Urinary bladder (tissue), 4 donors: ENCODE results near the gene CDC42BPB. TPM values are rescaled to one million over a fixed set of nuclear protein-coding genes. Genes with fewer than 3 reads are reported as not detected.

Source experiments
- DNase-seq: peaks from one replicate; pipeline ENCODE4 v3.0.0-alpha.2; 2015; ENCODE audit errors: extremely low spot score
- H3K27ac ChIP-seq: one replicate; pipeline ENCODE4 v1.5.1; 2013; ENCODE audit warnings: low read depth, mild to moderate bottlenecking, moderate library complexity
- H3K36me3 ChIP-seq: one replicate; pipeline ENCODE4 v1.6.1; 2013; ENCODE audit warnings: mild to moderate bottlenecking, moderate library complexity; ENCODE audit not compliant: insufficient read depth
- H3K4me1 ChIP-seq: one replicate; pipeline ENCODE4 v1.6.1; 2013; ENCODE audit warnings: mild to moderate bottlenecking, moderate library complexity; ENCODE audit not compliant: insufficient read depth
- H3K4me3 ChIP-seq: one replicate; pipeline ENCODE4 v1.5.1; 2013; ENCODE audit warnings: low read depth, low read length
- whole genome bisulfite sequencing: extraction: QIAGEN DNeasy Blood & Tissue Kit; methylation state at CpG from one replicate; pipeline ENCODE4 v1.1.7; 2013; 5-methylcytosine and 5-hydroxymethylcytosine counted together
- polyA plus RNA-seq: library from polyadenylated mRNA; stranded (reverse); fragments of 200-250 nt; gene quantifications from one replicate; pipeline ENCODE4 v1.2.3, GENCODE V29; 2013
- total RNA-seq: library from RNA; depleted of rRNA; stranded (reverse); fragments of >200 nt; gene quantifications from one replicate; pipeline ENCODE4 v1.2.3, GENCODE V29; 2014
- donor health status: healthy with polysubstance abuse.
- donor health status: healthy.

CDC42BPB gene
- total and polyA plus RNA-seq, 2 donors = 68.9 to 74.4 TPM

DNA sequence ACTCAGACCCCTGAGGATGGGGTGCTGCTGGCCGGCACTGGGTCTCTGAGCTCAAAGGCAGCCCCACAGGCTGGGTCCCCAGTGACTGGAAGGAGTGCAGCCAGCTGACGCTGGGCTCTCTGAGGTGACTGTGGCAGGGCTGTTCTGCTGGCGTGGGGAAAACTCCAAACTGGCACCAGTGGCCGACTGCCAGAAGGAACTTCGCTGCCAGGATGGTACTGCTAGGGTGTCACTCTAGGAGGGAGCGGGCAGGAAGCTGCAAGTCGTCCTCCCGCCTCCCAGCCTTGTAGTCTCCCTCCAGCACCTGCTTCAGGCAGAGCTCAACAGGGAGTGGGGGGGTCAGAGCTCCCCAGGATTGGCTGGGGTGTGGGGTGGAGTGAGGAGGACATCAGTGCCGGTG is 41.3 kb downstream of the CDC42BPB start:
- WGBS = 82% methylated on average over 9 of the region's 9 CpGs
- no peak overlapping the region for H3K4me3 ChIP-seq
- no peak overlapping the region for H3K27ac ChIP-seq
- H3K4me1 ChIP-seq = no peaks in the 10 kb centered on the region
- no peak for DNase-seq
- no peaks in the 10 kb centered on the region for H3K36me3 ChIP-seq

GRCh38 chr14:103015426-103015825 is 41.9 kb downstream of the CDC42BPB start:
- WGBS = 91% methylated on average over 5 of the region's 5 CpGs
- H3K27ac ChIP-seq = no peak overlapping the region
- H3K4me1 ChIP-seq = no peaks in the 10 kb centered on the region
- H3K36me3 ChIP-seq = no peaks in the 10 kb centered on the region
- no peak for DNase-seq
- no peak overlapping the region for H3K4me3 ChIP-seq

DNA sequence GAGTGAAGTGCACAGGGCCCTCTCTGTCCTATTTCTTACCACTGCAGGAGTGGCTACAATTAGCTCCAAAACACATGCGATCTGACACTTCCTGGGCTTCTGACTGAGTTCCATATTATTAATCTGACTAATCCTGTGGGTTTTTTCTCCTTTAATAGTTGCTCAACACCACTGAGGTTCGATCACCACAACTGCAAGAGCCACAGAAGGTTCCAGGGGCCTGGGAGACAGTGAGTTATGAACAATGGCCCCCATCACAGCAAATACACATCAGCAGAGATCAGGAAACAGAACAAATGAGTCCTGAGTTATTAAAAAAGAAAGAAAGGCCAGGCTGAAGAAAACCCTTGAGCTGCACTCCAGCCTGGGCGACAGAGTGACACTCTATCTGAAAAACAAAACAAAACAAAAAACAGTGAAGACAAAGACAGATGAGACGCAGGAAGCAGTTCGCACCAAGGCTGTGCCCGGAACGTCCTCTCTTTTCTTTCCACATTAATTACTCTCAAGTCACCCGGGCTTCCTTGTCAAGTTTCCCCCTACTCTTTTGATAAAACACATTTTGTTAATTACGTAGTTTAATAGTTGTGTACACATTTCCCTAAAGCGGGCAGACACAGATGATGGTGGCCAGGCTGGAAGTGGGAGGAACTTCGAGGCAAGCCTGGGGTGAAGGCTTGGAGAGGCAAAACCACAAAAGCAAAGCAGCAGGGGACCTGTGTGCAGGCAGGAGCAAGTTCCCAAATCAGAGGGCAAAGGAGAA is 42.7 kb downstream of the CDC42BPB start:
- Histone ChIP-seq H3K4me3 (no peak overlapping the region), H3K4me1 (no peaks in the 10 kb centered on the region), H3K27ac (no peak overlapping the region), H3K36me3 (no peaks in the 10 kb centered on the region)
- 72% methylated on average over 11 of the region's 11 CpGs for WGBS
- no peak for DNase-seq

- no peak for DNase-seq
- Histone ChIP-seq H3K4me1 (no peaks in the 10 kb centered on the region), H3K27ac (no peak overlapping the region), H3K36me3 (no peaks in the 10 kb centered on the region), H3K4me3 (no peak overlapping the region)
- 96% methylated on average over 12 of the region's 12 CpGs for WGBS
Observed at GRCh38 chr14:103013028-103013427, 44.3 kb downstream of the CDC42BPB start.

DNA sequence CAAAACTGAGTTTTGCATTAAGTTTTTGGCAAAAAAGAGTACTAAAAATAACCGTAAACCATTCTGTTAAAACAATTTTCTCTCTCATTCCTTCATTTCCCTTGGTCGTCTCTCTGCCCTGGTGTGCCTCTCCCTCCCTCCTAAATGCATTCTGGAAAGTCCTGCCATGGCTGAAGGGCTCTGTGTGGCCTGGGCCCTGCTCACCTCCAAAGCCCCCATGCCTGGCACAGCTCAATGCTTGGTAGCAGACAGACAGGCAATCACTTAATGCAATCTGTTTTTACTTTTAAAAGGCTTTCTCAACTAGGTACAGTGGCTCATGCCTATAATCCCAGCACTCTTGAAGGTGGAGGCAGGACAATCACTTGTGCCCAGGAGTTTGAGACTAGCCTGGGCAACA is 47.8 kb downstream of the CDC42BPB start:
- WGBS = 82% methylated on average over 2 of the region's 2 CpGs
- no peaks in the 10 kb centered on the region for H3K36me3 ChIP-seq
- no peaks in the 10 kb centered on the region for H3K4me1 ChIP-seq
- no peak overlapping the region for H3K4me3 ChIP-seq
- H3K27ac ChIP-seq = no peak overlapping the region
- no peak for DNase-seq

GRCh38 chr14:103008768-103009357 is 48.5 kb downstream of the CDC42BPB start:
- H3K27ac ChIP-seq = no peak overlapping the region
- H3K4me1 ChIP-seq = no peaks in the 10 kb centered on the region
- no peaks in the 10 kb centered on the region for H3K36me3 ChIP-seq
- 80% methylated on average over 15 of the region's 15 CpGs for WGBS
- no peak overlapping the region for H3K4me3 ChIP-seq
- no peak for DNase-seq

GRCh38 chr14:103008126-103008525 is 49.2 kb downstream of the CDC42BPB start:
- no peaks in the 10 kb centered on the region for H3K4me1 ChIP-seq
- H3K27ac ChIP-seq = no peak overlapping the region
- DNase-seq = no peak
- no peak overlapping the region for H3K4me3 ChIP-seq
- H3K36me3 ChIP-seq = no peaks in the 10 kb centered on the region
- WGBS = 83% methylated on average over 10 of the region's 10 CpGs

DNA sequence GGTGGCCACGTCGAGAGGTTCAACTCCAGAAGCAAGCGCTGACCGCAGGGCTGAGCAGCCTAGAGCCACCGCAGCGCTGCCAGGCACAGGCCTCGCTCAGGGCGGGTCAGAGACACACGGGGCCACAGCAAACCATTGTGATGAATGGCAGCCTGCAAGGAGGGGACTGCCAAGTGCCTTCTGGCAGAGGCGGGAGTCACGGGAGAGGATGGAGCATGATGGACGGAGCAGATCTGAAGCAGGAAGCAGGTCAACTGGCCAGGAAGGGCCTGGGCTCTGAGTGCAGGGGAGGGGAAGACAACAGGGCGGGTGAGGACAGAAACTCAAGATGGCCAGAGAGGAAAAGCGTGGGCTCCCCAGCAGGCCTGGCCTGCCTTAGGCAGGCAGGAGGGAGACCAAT is 49.8 kb downstream of the CDC42BPB start:
- WGBS = 88% methylated on average over 14 of the region's 14 CpGs
- no peak for DNase-seq
- Histone ChIP-seq H3K4me3 (no peak overlapping the region), H3K36me3 (no peaks in the 10 kb centered on the region), H3K4me1 (no peaks in the 10 kb centered on the region), H3K27ac (no peak overlapping the region)

DNA sequence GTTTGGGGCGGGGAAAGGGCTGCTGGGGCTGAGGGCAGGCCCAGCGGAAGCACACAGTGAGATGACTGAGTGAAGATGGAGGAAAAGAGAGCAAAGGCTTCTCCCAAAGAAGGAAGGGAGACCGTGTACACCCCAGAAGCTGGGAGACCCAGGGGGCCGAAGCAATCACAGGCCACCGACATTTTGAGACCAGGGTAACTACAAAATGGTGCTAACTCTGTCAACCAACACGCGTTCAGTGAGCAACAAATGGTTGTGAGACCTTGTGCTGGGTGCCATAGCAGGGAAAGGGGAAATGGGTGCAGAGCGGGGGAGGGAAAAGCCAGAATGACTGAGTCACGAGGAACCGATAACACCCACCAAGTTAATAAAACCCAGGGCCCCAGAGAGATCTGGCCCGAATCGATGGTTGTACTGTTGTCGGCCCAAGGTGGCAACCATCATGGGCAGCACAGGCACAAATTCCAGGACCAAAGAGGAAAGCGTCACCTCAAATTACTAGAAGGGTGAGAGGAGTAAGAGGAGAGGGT is 50.3 kb downstream of the CDC42BPB start:
- 96% methylated on average over 14 of the region's 14 CpGs for WGBS
- no peak for DNase-seq

GRCh38 chr14:103006106-103006505 is 51.2 kb downstream of the CDC42BPB start:
- WGBS = 98% methylated on average over 8 of the region's 8 CpGs
- no peak overlapping the region for H3K4me3 ChIP-seq
- H3K27ac ChIP-seq = no peak overlapping the region
- no peak for DNase-seq
- no peaks in the 10 kb centered on the region for H3K36me3 ChIP-seq
- no peaks in the 10 kb centered on the region for H3K4me1 ChIP-seq

More for the DNA sequence above, 50.3 kb downstream of the CDC42BPB start:
- Histone ChIP-seq H3K27ac (no peak overlapping the region), H3K4me3 (no peak overlapping the region), H3K4me1 (no peaks in the 10 kb centered on the region), H3K36me3 (no peaks in the 10 kb centered on the region)

GRCh38 chr14:103003850-103004249 is 53.5 kb downstream of the CDC42BPB start:
- WGBS = 91% methylated on average over 24 of the region's 24 CpGs
- H3K4me1 ChIP-seq = no peaks in the 10 kb centered on the region
- no peak overlapping the region for H3K4me3 ChIP-seq
- DNase-seq = no peak
- H3K36me3 ChIP-seq = no peaks in the 10 kb centered on the region
- no peak overlapping the region for H3K27ac ChIP-seq

- no peak overlapping the region for H3K4me3 ChIP-seq
- 92% methylated on average over 14 of the region's 14 CpGs for WGBS
- no peak overlapping the region for H3K27ac ChIP-seq
- H3K4me1 ChIP-seq = no peaks in the 10 kb centered on the region
- no peaks in the 10 kb centered on the region for H3K36me3 ChIP-seq
- no peak for DNase-seq
Observed at GRCh38 chr14:103003351-103003615, 54.1 kb downstream of the CDC42BPB start.

DNA sequence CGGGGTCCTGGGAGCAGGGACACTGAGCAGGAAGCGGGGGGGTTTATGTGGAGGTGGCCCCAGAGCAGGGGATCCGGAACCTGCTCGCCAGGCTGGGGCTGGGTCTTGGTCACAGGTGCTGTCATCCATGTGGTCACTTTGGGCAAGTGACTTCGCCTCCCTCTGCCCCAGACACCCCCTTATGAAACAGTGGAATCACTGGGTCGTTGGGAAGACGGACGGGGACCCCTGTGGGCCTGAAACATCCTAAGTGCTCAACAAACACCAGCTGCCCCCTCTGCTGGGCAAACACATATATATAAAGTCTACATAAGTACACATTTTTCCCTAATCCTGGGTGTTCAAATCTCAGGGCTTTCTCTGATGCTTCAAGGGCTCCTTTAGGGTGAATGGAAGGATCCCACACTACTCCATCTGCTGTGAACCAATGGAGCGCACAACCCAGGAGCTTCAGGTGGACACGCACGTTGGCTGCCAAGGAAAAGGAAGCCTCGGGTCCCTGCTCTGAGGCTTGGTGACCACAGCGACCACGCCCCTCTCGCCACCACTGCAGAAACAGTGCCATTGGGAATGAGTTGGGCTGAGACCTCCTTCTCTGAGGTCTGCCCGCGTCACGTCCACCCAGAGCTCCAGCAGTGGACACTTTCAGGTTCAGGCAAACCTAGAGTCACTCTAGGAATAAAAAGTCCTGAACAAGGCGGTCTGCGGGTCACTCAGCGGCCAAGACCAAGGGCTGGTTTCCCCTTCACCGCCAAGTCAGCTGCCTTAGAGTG is 54.6 kb downstream of the CDC42BPB start:
- Histone ChIP-seq H3K4me3 (no peak overlapping the region), H3K4me1 (no peaks in the 10 kb centered on the region), H3K36me3 (no peaks in the 10 kb centered on the region), H3K27ac (no peak overlapping the region)
- DNase-seq = no peak
- 91% methylated on average over 22 of the region's 22 CpGs for WGBS
